ENCODE results near the gene APIP. TPM values are rescaled to one million over a fixed set of nuclear protein-coding genes. Genes with fewer than 3 reads are reported as not detected.
"Not testable (repeated sequence)": the region's sequence is repeated elsewhere in the genome, so short reads cannot be mapped to it uniquely, and the experiment has no call there.

The APIP gene
- total RNA-seq, 1 donor from 2014 or later = 23.5 TPM

GRCh38 chr11:34897171-34897870 is 18.9 kb downstream of the APIP start:
- Mint-ChIP-seq H3K4me1 (ENCODE audit: low read depth) (no peaks in the 10 kb centered on the region), H3K4me3 (ENCODE audit: low read depth) (no peak overlapping the region), H3K36me3 (ENCODE audit: insufficient read depth) (peaks cover 40% of the 10 kb centered on the region), H3K27me3 (no peaks in the 10 kb centered on the region), H3K9me3 (ENCODE audit: low read depth) (peaks cover 32% of the 10 kb centered on the region), H3K27ac (no peak overlapping the region)
- TF ChIP-seq CTCF (IDR thresholded peaks at IDR 0.05; ENCODE audit: unreplicated experiment) = no peak
- DNase-seq (ENCODE audit: low spot score, unreplicated experiment) = no peak

GRCh38 chr11:34896191-34896590 is 20.0 kb downstream of the APIP start:
- DNase-seq (ENCODE audit: low spot score, unreplicated experiment); H3K27ac Mint-ChIP-seq; H3K27me3 Mint-ChIP-seq; H3K4me1 Mint-ChIP-seq (ENCODE audit: low read depth); H3K4me3 Mint-ChIP-seq (ENCODE audit: low read depth): not testable (repeated sequence)
- H3K36me3 Mint-ChIP-seq (ENCODE audit: insufficient read depth) = peaks cover 33% of the 10 kb centered on the region
- H3K9me3 Mint-ChIP-seq (ENCODE audit: low read depth) = peaks cover 32% of the 10 kb centered on the region

GRCh38 chr11:34893416-34893815 is 22.8 kb downstream of the APIP start:
- no peaks in the 10 kb centered on the region for H3K27me3 Mint-ChIP-seq
- H3K36me3 Mint-ChIP-seq (ENCODE audit: insufficient read depth) = peaks cover 18% of the 10 kb centered on the region
- no peak overlapping the region for H3K4me3 Mint-ChIP-seq (ENCODE audit: low read depth)
- peaks cover 2% of the 10 kb centered on the region for H3K4me1 Mint-ChIP-seq (ENCODE audit: low read depth)
- TF ChIP-seq CTCF (IDR thresholded peaks at IDR 0.05; ENCODE audit: unreplicated experiment) = no peak
- no peak for DNase-seq (ENCODE audit: low spot score, unreplicated experiment)
- peaks cover 14% of the 10 kb centered on the region for H3K9me3 Mint-ChIP-seq (ENCODE audit: low read depth)
- no peak overlapping the region for H3K27ac Mint-ChIP-seq

- Mint-ChIP-seq H3K9me3 (ENCODE audit: low read depth) (peaks cover 6% of the 10 kb centered on the region), H3K4me1 (ENCODE audit: low read depth) (peaks cover 9% of the 10 kb centered on the region), H3K36me3 (ENCODE audit: insufficient read depth) (peaks cover 16% of the 10 kb centered on the region), H3K27ac (no peak overlapping the region), H3K27me3 (no peaks in the 10 kb centered on the region), H3K4me3 (ENCODE audit: low read depth) (no peak overlapping the region)
- DNase-seq (ENCODE audit: low spot score, unreplicated experiment) = no peak
- no peak for TF ChIP-seq CTCF (IDR thresholded peaks at IDR 0.05; ENCODE audit: unreplicated experiment)
These were observed 24.6 kb downstream of the APIP start for GRCh38 chr11:34891611-34892010.

GRCh38 chr11:34890812-34891211 is 25.4 kb downstream of the APIP start:
- peak; percentile 61 for TF ChIP-seq CTCF (IDR thresholded peaks at IDR 0.05; ENCODE audit: unreplicated experiment)
- no peak for DNase-seq (ENCODE audit: low spot score, unreplicated experiment)
- Mint-ChIP-seq H3K27me3 (no peaks in the 10 kb centered on the region), H3K4me1 (ENCODE audit: low read depth) (peaks cover 9% of the 10 kb centered on the region), H3K4me3 (ENCODE audit: low read depth) (no peak overlapping the region), H3K36me3 (ENCODE audit: insufficient read depth) (peaks cover 8% of the 10 kb centered on the region), H3K9me3 (ENCODE audit: low read depth) (no peaks in the 10 kb centered on the region), H3K27ac (no peak overlapping the region)

GRCh38 chr11:34890089-34890488 is 26.1 kb downstream of the APIP start:
- H3K4me1 Mint-ChIP-seq (ENCODE audit: low read depth) = peaks cover 9% of the 10 kb centered on the region
- H3K27ac Mint-ChIP-seq = no peak overlapping the region

More at GRCh38 chr11:34890089-34890488, 26.1 kb downstream of the APIP start:
- Mint-ChIP-seq H3K36me3 (ENCODE audit: insufficient read depth) (peaks cover 9% of the 10 kb centered on the region), H3K4me3 (ENCODE audit: low read depth) (no peak overlapping the region), H3K27me3 (no peaks in the 10 kb centered on the region), H3K9me3 (ENCODE audit: low read depth) (no peaks in the 10 kb centered on the region)
- peak; percentile 49 for TF ChIP-seq CTCF (IDR thresholded peaks at IDR 0.05; ENCODE audit: unreplicated experiment)
- no peak for DNase-seq (ENCODE audit: low spot score, unreplicated experiment)

All from progenitor cell of endocrine pancreas (in vitro differentiated cells).